H1 (cell line): ENCODE results near the gene CNST. TPM values are rescaled to one million over a fixed set of nuclear protein-coding genes. Genes with fewer than 3 reads are reported as not detected.
"Not testable (repeated sequence)": the region's sequence is repeated elsewhere in the genome, so short reads cannot be mapped to it uniquely, and the experiment has no call there.

Experiments used
- CTCF ChIA-PET: fragments of 300-600 bp; sonication (Branson Sonifier 250); formaldehyde crosslinking; loops from one replicate; lab custom pipeline; 2021; ENCODE audit not compliant: partially characterized antibody; lab: Charles Lee
- POLR2A ChIA-PET: fragments of 300-600 bp; sonication (Branson Sonifier 250); formaldehyde crosslinking; loops from one replicate; lab custom pipeline; 2021; ENCODE audit warnings: inconsistent platforms; ENCODE audit not compliant: partially characterized antibody; lab: Charles Lee
- DNase-seq, 2 experiments: peaks; one replicate each; pipeline versions ENCODE4 v3.0.0 to v3.0.0-alpha.2; 2010 to 2022; ENCODE audit warnings: low spot score in 2 of 2, low read depth in 1 of 2, mixed read lengths in 1 of 2
- FAIRE-seq: peaks from 2 replicates; lab custom pipeline; 2011; peaks lifted over from hg19 to GRCh38; lab: Jason Lieb, UNC
- H2AFZ ChIP-seq: 2 replicates; pipeline ENCODE4 v1.8.1; 2012; ENCODE audit warnings: low read length, inconsistent platforms
- H2AK5ac ChIP-seq: 2 replicates; pipeline ENCODE4 v1.6.1; 2013; ENCODE audit warnings: low read depth, low read length
- H2BK120ac ChIP-seq: replicated peaks from 2 replicates; pipeline ENCODE3; 2013; ENCODE audit warnings: low read depth, low read length, inconsistent platforms
- H2BK12ac ChIP-seq: 2 replicates; pipeline ENCODE4 v1.6.1; 2013; ENCODE audit warnings: low read depth, low read length
- H2BK15ac ChIP-seq: 2 replicates; pipeline ENCODE4 v1.6.1; 2013; ENCODE audit warnings: low read length
- H2BK20ac ChIP-seq: 2 replicates; pipeline ENCODE4 v1.6.1; 2013; ENCODE audit warnings: low read length
- H2BK5ac ChIP-seq: 2 replicates; pipeline ENCODE4 v1.6.1; 2013; ENCODE audit warnings: low read depth, low read length
- H3K14ac ChIP-seq: 2 replicates; pipeline ENCODE4 v1.6.1; 2013; ENCODE audit warnings: inconsistent platforms; ENCODE audit not compliant: insufficient read length
- H3K18ac ChIP-seq: 2 replicates; pipeline ENCODE4 v1.6.1; 2013; ENCODE audit warnings: low read length; ENCODE audit errors: extremely low read depth
- H3K23ac ChIP-seq: 2 replicates; pipeline ENCODE4 v1.6.1; 2013; ENCODE audit warnings: inconsistent platforms; ENCODE audit not compliant: insufficient read length
- H3K23me2 ChIP-seq: 2 replicates; pipeline ENCODE4 v1.6.1; 2013; ENCODE audit warnings: low read depth, low read length
- H3K27ac ChIP-seq: 2 replicates; pipeline ENCODE4 v1.6.1; 2011; ENCODE audit warnings: low read depth, low read length, inconsistent platforms
- H3K27me3 ChIP-seq, 4 experiments: replicated peaks in 1 of 4; 1 replicate in 1 of 4; 2 replicates in 3 of 4; pipeline versions ENCODE4 v1.6.1 to v1.8.1; 2011 to 2013; ENCODE audit warnings: low read length in 3 of 4, mild to moderate bottlenecking in 3 of 4, inconsistent platforms in 2 of 4, mixed read lengths in 2 of 4, moderate library complexity in 1 of 4; ENCODE audit not compliant: control insufficient read depth in 3 of 4, insufficient read depth in 3 of 4; ENCODE audit errors: extremely low read depth in 1 of 4
- H3K36me3 ChIP-seq, 4 experiments: 2 replicates each; pipeline versions ENCODE4 v1.6.1 to v1.8.1; 2011 to 2013; ENCODE audit warnings: mild to moderate bottlenecking in 4 of 4, low read length in 3 of 4, moderate library complexity in 2 of 4, control low read depth in 1 of 4, inconsistent platforms in 1 of 4; ENCODE audit not compliant: insufficient read depth in 4 of 4, control insufficient read depth in 2 of 4
- H3K4ac ChIP-seq: replicated peaks from 2 replicates; pipeline ENCODE3; 2013; ENCODE audit warnings: low read length, low read depth, mixed read lengths, inconsistent platforms; ENCODE audit not compliant: insufficient read length
- H3K4me1 ChIP-seq, 4 experiments: replicated peaks in 1 of 4; 1 replicate in 1 of 4; 2 replicates in 3 of 4; pipeline versions ENCODE4 v1.6.1 to v1.8.1; 2011 to 2013; ENCODE audit warnings: low read length in 3 of 4, inconsistent platforms in 2 of 4, mixed read lengths in 1 of 4; ENCODE audit not compliant: insufficient read depth in 4 of 4, control insufficient read depth in 3 of 4
- H3K4me2 ChIP-seq, 2 experiments: 2 replicates each; pipeline versions ENCODE4 v1.6.1 to v1.8.1; 2011 to 2013; ENCODE audit warnings: low read depth in 2 of 2, low read length in 2 of 2, control low read depth in 1 of 2, inconsistent platforms in 1 of 2, mild to moderate bottlenecking in 1 of 2; ENCODE audit not compliant: insufficient read depth in 1 of 2
- H3K4me3 ChIP-seq, 4 experiments: fragments of 200-600, 300-600 bp in 1 of 4; sonication (generic), shearing (Covaris generic), sonication (Bioruptor Twin) in 1 of 4; 2 replicates each; pipeline versions ENCODE4 v1.5.1 to v1.8.1; 2011 to 2016; ENCODE audit warnings: low read length in 4 of 4, low read depth in 3 of 4, control low read depth in 2 of 4, inconsistent platforms in 2 of 4, mild to moderate bottlenecking in 2 of 4, mixed read lengths in 1 of 4, moderate library complexity in 1 of 4; ENCODE audit not compliant: insufficient read depth in 2 of 4; ENCODE audit errors: extremely low read depth in 1 of 4
- H3K56ac ChIP-seq: replicated peaks from 2 replicates; pipeline ENCODE3; 2013; ENCODE audit warnings: low read depth, mild to moderate bottlenecking, mixed read lengths, low read length, inconsistent platforms; ENCODE audit not compliant: insufficient read length
- H3K79me1 ChIP-seq: 2 replicates; pipeline ENCODE4 v1.6.1; 2013; ENCODE audit warnings: low read depth, low read length, control low read depth
- H3K79me2 ChIP-seq, 2 experiments: 2 replicates each; pipeline versions ENCODE4 v1.6.1 to v1.8.1; 2012 to 2013; ENCODE audit warnings: low read length in 2 of 2, mild to moderate bottlenecking in 2 of 2, inconsistent platforms in 1 of 2; ENCODE audit not compliant: insufficient read depth in 2 of 2, control insufficient read depth in 1 of 2
- H3K9ac ChIP-seq, 4 experiments: replicated peaks in 1 of 4; 1 replicate in 1 of 4; 2 replicates in 3 of 4; pipeline versions ENCODE4 v1.6.1 to v1.8.1; 2011 to 2013; ENCODE audit warnings: low read depth in 3 of 4, low read length in 3 of 4, control low read depth in 2 of 4, mild to moderate bottlenecking in 2 of 4, moderate library complexity in 2 of 4, inconsistent platforms in 1 of 4; ENCODE audit errors: extremely low read depth in 1 of 4
- H3K9me3 ChIP-seq, 2 experiments: 2 replicates each; pipeline versions ENCODE4 v1.6.1 to v1.8.1; 2012 to 2013; ENCODE audit warnings: mild to moderate bottlenecking in 2 of 2, moderate library complexity in 2 of 2, control low read depth in 1 of 2, inconsistent platforms in 1 of 2, low read depth in 1 of 2, low read length in 1 of 2, mixed read lengths in 1 of 2; ENCODE audit not compliant: insufficient read depth in 2 of 2
- H4K20me1 ChIP-seq, 2 experiments: replicated peaks in 1 of 2; 2 replicates each; pipeline versions ENCODE3 to v1.8.1; 2011 to 2013; ENCODE audit warnings: inconsistent platforms in 2 of 2, low read length in 2 of 2, mild to moderate bottlenecking in 1 of 2; ENCODE audit not compliant: insufficient read depth in 2 of 2, control insufficient read depth in 1 of 2
- H4K5ac ChIP-seq: 2 replicates; pipeline ENCODE4 v1.6.1; 2013; ENCODE audit warnings: low read length, low read depth, mixed read lengths, inconsistent platforms; ENCODE audit not compliant: insufficient read length
- H4K8ac ChIP-seq: 2 replicates; pipeline ENCODE4 v1.8.0; 2013; ENCODE audit warnings: mild to moderate bottlenecking, moderate library complexity, low read length, inconsistent platforms; ENCODE audit not compliant: insufficient read depth; ENCODE audit errors: extremely low read depth
- H4K91ac ChIP-seq: replicated peaks from 2 replicates; pipeline ENCODE3; 2013; ENCODE audit warnings: low read length, mixed read lengths, inconsistent platforms; ENCODE audit not compliant: insufficient read length
- EP300 ChIP-seq, 2 experiments: IDR thresholded peaks; 1 replicate in 1 of 2; 2 replicates in 1 of 2; pipeline ENCODE4 v1.6.1; 2011 to 2012; ENCODE audit warnings: low read depth in 2 of 2, low read length in 2 of 2, mild to moderate bottlenecking in 2 of 2, borderline replicate concordance in 1 of 2, inconsistent platforms in 1 of 2, moderate library complexity in 1 of 2
- WGBS, 2 experiments: shearing (Covaris generic) in 1 of 2; methylation state at CpG; one replicate each; pipeline versions ENCODE4 v1.1.6 to v1.1.7; 2013 to 2015; ENCODE audit warnings: low lambda C conversion rate in 2 of 2, mixed read lengths in 2 of 2, inconsistent platforms in 1 of 2, low coverage in 1 of 2, missing lambda C conversion rate in 1 of 2; ENCODE audit not compliant: insufficient replicate concordance in 2 of 2, insufficient coverage in 1 of 2, insufficient read length in 1 of 2; ENCODE audit errors: extremely low coverage in 1 of 2, missing lambda C conversion rate in 1 of 2; 5-methylcytosine and 5-hydroxymethylcytosine counted together
- polyA plus RNA-seq, 7 experiments: library from polyadenylated mRNA; depleted of rRNA in 3 of 7; stranded (reverse) in 5 of 7; unstranded in 2 of 7; fragments of >200 nt in 5 of 7; fragments of 200-250 nt in 2 of 7; gene quantifications; 1 replicate in 5 of 7; 2 replicates in 1 of 7; 4 replicates in 1 of 7; pipeline versions ENCODE4 v1.2.1 to v1.2.3, GENCODE V29; 2011 to 2013; ENCODE audit warnings: missing spikeins in 2 of 7, mixed read lengths in 2 of 7
- total RNA-seq: library from RNA; stranded (reverse); fragmentation: NEBNext Ultra II Directional; extraction: Animal tissue kit (Norgen Biotek cat#: 25700); gene quantifications from 2 replicates; pipeline ENCODE4 v1.2.1, GENCODE V29; 2021

Gene CNST
- total and polyA plus RNA-seq, 2 of the 8 experiments (the other 6 are each of a cell fraction or from before 2014, with no cell fraction given), result 5.3 to 21.3 TPM

DNA sequence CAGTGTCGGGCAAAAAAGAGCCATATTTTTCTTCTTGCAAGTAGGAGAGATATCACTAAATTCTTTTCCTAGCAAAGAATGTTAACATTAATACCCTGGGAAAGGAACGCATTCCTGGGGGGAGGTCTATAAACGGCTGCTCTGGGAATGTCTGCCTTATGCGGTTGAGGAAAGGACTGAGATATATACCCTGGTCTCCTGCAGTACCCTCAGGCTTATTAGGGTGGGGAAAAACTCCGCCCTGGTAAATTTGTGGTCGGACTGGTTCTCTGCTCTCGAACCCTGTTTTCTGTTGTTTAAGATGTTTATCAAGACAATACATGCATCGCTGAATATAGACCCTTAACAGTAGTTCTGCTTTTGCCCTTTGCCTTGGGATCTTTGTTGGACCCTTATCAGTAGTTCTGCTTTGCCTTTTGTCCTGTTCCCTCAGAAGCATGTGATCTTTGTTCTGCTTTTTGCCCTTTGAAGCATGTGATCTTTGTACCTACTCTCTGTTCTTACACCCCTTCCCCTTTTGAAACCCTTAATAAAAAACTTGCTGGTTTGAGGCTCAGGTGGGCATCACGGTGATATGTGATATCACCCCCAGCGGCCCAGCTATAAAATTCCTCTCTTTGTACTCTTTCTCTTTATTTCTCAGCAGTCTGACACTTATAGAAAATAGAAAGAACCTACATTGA is 128.1 kb downstream of the CNST start:
- H4K5ac ChIP-seq, H3K36me3 ChIP-seq, H3K27me3 ChIP-seq, H4K91ac ChIP-seq, H3K56ac ChIP-seq, H3K14ac ChIP-seq, H3K79me2 ChIP-seq, H4K8ac ChIP-seq, H4K20me1 ChIP-seq, H2BK20ac ChIP-seq, DNase-seq, H2BK5ac ChIP-seq, H2BK12ac ChIP-seq, H2AK5ac ChIP-seq, H3K23me2 ChIP-seq, H3K9me3 ChIP-seq, H2BK120ac ChIP-seq, H3K27ac ChIP-seq, POLR2A ChIA-PET, H2AFZ ChIP-seq, H3K4ac ChIP-seq, H3K23ac ChIP-seq, H2BK15ac ChIP-seq: not testable (repeated sequence)
- WGBS, 2 experiments, result 91% methylated on average over 10 of the region's 10 CpGs; no CpG with 5 or more reads in 1 of the 2 experiments
- CTCF ChIA-PET, result interaction anchor here (0.6 to 11.0 kb wide), 7 partner anchors 10 to 1777 kb away, joined by 4 to 91 read pairs (median 7); no protein-coding TSS in a partner anchor
- peak in 1 of 2 experiments; percentile 69; a peak in 1 of 3 replicates for TF ChIP-seq EP300 (IDR thresholded peaks at IDR 0.05; ENCODE audit: borderline replicate concordance in 1 of 2, low read depth in 2 of 2, low read length in 2 of 2)
- TF ChIP-seq, all 59 proteins: peak for 1; not testable (repeated sequence) for 58
- FAIRE-seq, H3K4me1 ChIP-seq, H3K4me2 ChIP-seq, H3K18ac ChIP-seq, H3K9ac ChIP-seq, H3K4me3 ChIP-seq, H3K79me1 ChIP-seq: not testable (repeated sequence)
